Caco-2 (cell line): ENCODE measurements around the gene KRT81. TPM values are rescaled to one million over a fixed set of nuclear protein-coding genes. Genes with fewer than 3 reads are reported as not detected.

Experiments used
- BruUV-seq: library from RNA; stranded (reverse); fragments of 400-500 nt; replicated peaks from 2 replicates; lab custom pipeline; 2021; lab: Mats Ljungman, UMichigan
- CTCF ChIA-PET: fragments of 300-600 bp; sonication (Branson Sonifier 250); formaldehyde crosslinking; loops from one replicate; lab custom pipeline; 2022; ENCODE audit warnings: antibody characterized with exemption; lab: Charles Lee
- POLR2A ChIA-PET: fragments of 300-600 bp; sonication (Branson Sonifier 250); formaldehyde crosslinking; loops from one replicate; lab custom pipeline; 2022; ENCODE audit warnings: antibody characterized with exemption; lab: Charles Lee
- DNase-seq, 2 experiments: peaks; one replicate each; pipeline versions ENCODE4 v3.0.0 to v3.0.0-alpha.2; 2020 to 2022
- H3K27me3 ChIP-seq: replicated peaks from 2 replicates; pipeline ENCODE4 v1.6.0; 2011; ENCODE audit warnings: low read length; ENCODE audit not compliant: control insufficient read depth, insufficient read depth
- H3K36me3 ChIP-seq: 2 replicates; pipeline ENCODE4 v1.5.1; 2011; ENCODE audit warnings: low read length; ENCODE audit not compliant: control insufficient read depth, insufficient read depth
- H3K4me1 ChIP-seq: fragments of 250-450 bp; sonication (Bioruptor Pico); 2 replicates; pipeline ENCODE4 v1.5.1; 2020; ENCODE audit warnings: mild to moderate bottlenecking
- H3K4me3 ChIP-seq: 2 replicates; pipeline ENCODE4 v1.5.1; 2011; ENCODE audit warnings: low read depth, mild to moderate bottlenecking, control low read depth, low read length
- H3K9me3 ChIP-seq: fragments of 250-450 bp; sonication (Bioruptor Pico); 2 replicates; pipeline ENCODE4 v1.5.1; 2020; ENCODE audit warnings: mild to moderate bottlenecking, moderate library complexity
- H3K27ac Mint-ChIP-seq: one replicate; pipeline ENCODE4 v1.8.0; 2022; ENCODE audit warnings: mixed read lengths; ENCODE audit not compliant: unreplicated experiment
- H3K27me3 Mint-ChIP-seq: one replicate; pipeline ENCODE4 v1.8.0; 2022; ENCODE audit warnings: mixed read lengths; ENCODE audit not compliant: insufficient read depth, unreplicated experiment
- H3K36me3 Mint-ChIP-seq: one replicate; pipeline ENCODE4 v1.8.0; 2022; ENCODE audit warnings: mild to moderate bottlenecking, mixed read lengths; ENCODE audit not compliant: insufficient read depth, unreplicated experiment
- H3K4me1 Mint-ChIP-seq: one replicate; pipeline ENCODE4 v1.8.0; 2022; ENCODE audit warnings: low read depth, mixed read lengths; ENCODE audit not compliant: unreplicated experiment
- H3K4me3 Mint-ChIP-seq: one replicate; pipeline ENCODE4 v1.8.0; 2022; ENCODE audit warnings: mild to moderate bottlenecking, moderate library complexity, mixed read lengths; ENCODE audit not compliant: unreplicated experiment
- H3K9me3 Mint-ChIP-seq: one replicate; pipeline ENCODE4 v1.8.0; 2022; ENCODE audit warnings: mixed read lengths; ENCODE audit not compliant: unreplicated experiment
- intact Hi-C: fragments of 100-400 bp; cut with micrococcal nuclease; formaldehyde crosslinking; loops from one replicate; pipeline ENCODE4 v1.10.0; 2022; ENCODE audit not compliant: unreplicated experiment
- total RNA-seq: library from RNA; stranded (reverse); gene quantifications from 2 replicates; pipeline ENCODE4 v1.2.3, GENCODE V29; 2022
- TF ChIP-seq, protein P1 (sequence below), 2 experiments: fragments of 200-600 bp in 1 of 2; IDR thresholded peaks; 1 replicate in 1 of 2; 2 replicates in 1 of 2; pipeline versions ENCODE4 v1.5.1 to v1.8.0; 2011 to 2022; ENCODE audit warnings: antibody characterized with exemption in 1 of 2, control low read depth in 1 of 2, inconsistent platforms in 1 of 2, low read depth in 1 of 2, low read length in 1 of 2, mild to moderate bottlenecking in 1 of 2, moderate library complexity in 1 of 2; ENCODE audit not compliant: insufficient read depth in 1 of 2, severe bottlenecking in 1 of 2, unreplicated experiment in 1 of 2

KRT81 gene
- total RNA-seq, 1 experiment from 2014 or later = 0.45 TPM

DNA sequence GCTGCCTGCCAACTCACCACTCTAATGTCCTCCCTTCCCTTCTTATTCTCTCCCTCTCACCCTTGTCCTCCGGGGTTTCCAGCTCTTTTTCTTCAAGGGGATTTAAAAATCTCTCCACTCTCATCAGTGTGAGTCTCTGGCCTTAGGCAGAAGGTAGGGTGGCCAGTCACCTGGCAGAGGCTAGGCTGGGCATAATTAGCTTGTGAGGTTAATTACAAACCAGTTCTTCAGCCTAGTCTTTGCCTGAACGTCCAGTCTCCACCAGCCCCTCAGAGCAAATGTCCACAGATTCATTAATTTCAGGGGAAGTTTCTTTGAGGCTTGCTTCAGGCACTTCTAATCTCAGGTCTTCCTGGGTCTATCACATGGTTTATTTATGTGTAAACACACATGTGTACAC is 51.6 kb downstream of the KRT81 start:
- H3K9me3 Mint-ChIP-seq = no peaks in the 10 kb centered on the region
- no TSS peak for BruUV-seq
- POLR2A ChIA-PET = no interaction called here
- intact Hi-C loops = loop anchor here (2.0 kb wide), 1 partner anchor 41 kb away; no protein-coding TSS in a partner anchor
- peaks cover 38% of the 10 kb centered on the region for H3K4me1 Mint-ChIP-seq
- Histone ChIP-seq H3K4me3 (no peak overlapping the region), H3K27me3 (no peaks in the 10 kb centered on the region), H3K4me1 (peaks cover 54% of the 10 kb centered on the region), H3K36me3 (no peaks in the 10 kb centered on the region), H3K9me3 (no peaks in the 10 kb centered on the region)
- no peak for DNase-seq
- H3K36me3 Mint-ChIP-seq = peaks cover 7% of the 10 kb centered on the region
- H3K27ac Mint-ChIP-seq = peak overlapping the region; percentile 70
- no peaks in the 10 kb centered on the region for H3K27me3 Mint-ChIP-seq
- CTCF ChIA-PET = no interaction called here
- no peak overlapping the region for H3K4me3 Mint-ChIP-seq
- TF ChIP-seq, protein P1, sequence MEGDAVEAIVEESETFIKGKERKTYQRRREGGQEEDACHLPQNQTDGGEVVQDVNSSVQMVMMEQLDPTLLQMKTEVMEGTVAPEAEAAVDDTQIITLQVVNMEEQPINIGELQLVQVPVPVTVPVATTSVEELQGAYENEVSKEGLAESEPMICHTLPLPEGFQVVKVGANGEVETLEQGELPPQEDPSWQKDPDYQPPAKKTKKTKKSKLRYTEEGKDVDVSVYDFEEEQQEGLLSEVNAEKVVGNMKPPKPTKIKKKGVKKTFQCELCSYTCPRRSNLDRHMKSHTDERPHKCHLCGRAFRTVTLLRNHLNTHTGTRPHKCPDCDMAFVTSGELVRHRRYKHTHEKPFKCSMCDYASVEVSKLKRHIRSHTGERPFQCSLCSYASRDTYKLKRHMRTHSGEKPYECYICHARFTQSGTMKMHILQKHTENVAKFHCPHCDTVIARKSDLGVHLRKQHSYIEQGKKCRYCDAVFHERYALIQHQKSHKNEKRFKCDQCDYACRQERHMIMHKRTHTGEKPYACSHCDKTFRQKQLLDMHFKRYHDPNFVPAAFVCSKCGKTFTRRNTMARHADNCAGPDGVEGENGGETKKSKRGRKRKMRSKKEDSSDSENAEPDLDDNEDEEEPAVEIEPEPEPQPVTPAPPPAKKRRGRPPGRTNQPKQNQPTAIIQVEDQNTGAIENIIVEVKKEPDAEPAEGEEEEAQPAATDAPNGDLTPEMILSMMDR (IDR thresholded peaks at IDR 0.05; ENCODE audit: insufficient read depth in 1 of 2, low read depth in 1 of 2, low read length in 1 of 2, severe bottlenecking in 1 of 2, unreplicated experiment in 1 of 2) = no peak

GRCh38 chr12:52238916-52239646 is 52.3 kb downstream of the KRT81 start:
- ChIA-PET POLR2A (interaction anchor here (0.7 kb wide), 1 partner anchor 22 kb away, joined by 3 read pairs; no protein-coding TSS in a partner anchor), CTCF (no interaction called here)
- H3K27me3 ChIP-seq = no peaks in the 10 kb centered on the region
- peaks cover 12% of the 10 kb centered on the region for H3K36me3 Mint-ChIP-seq
- TF ChIP-seq, protein P1 (IDR thresholded peaks at IDR 0.05; ENCODE audit: insufficient read depth in 1 of 2, low read depth in 1 of 2, low read length in 1 of 2, severe bottlenecking in 1 of 2, unreplicated experiment in 1 of 2) = no peak
- H3K36me3 ChIP-seq = no peaks in the 10 kb centered on the region
- intact Hi-C loops = loop anchor here (2.0 kb wide), 1 partner anchor 42 kb away; no protein-coding TSS in a partner anchor
- H3K4me3 Mint-ChIP-seq = no peak overlapping the region
- no peaks in the 10 kb centered on the region for H3K27me3 Mint-ChIP-seq
- peaks cover 52% of the 10 kb centered on the region for H3K4me1 ChIP-seq
- BruUV-seq = no TSS peak
- H3K4me1 Mint-ChIP-seq = peaks cover 37% of the 10 kb centered on the region
- no peaks in the 10 kb centered on the region for H3K9me3 ChIP-seq
- H3K9me3 Mint-ChIP-seq = no peaks in the 10 kb centered on the region
- H3K4me3 ChIP-seq = no peak overlapping the region
- peak overlapping the region; percentile 70 for H3K27ac Mint-ChIP-seq
- peak; percentile 43 to 57 for DNase-seq

DNA sequence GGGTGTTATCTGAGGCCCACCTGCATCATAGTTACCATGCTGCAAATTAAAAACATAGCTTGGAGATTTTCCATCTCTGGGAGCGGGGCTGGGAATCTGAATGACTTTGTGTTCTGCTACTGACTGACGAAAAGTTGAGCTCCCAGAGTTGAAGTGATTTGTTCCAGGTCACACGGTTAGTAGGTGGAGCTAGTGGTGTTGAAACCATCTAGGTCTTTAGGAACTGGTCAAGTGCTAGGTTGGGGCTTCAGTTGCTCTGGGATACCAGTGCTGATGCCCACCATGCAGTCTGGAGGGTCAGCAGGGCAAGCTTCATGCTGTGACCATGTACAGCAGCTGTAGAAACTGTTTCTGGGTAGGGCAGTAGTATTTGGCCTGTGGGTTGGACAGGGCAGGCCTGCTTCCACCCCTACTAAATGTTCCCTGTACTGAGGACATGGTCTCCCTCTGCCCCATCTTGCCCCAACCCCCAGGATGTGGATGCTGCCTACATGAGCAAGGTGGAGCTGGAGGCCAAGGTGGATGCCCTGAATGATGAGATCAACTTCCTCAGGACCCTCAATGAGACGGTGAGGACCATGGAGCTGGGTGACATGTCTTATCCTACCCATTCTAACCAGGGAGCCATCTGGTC is 53.0 kb downstream of the KRT81 start:
- Mint-ChIP-seq H3K9me3 (no peaks in the 10 kb centered on the region), H3K4me1 (peaks cover 30% of the 10 kb centered on the region), H3K27ac (no peak overlapping the region), H3K36me3 (peaks cover 6% of the 10 kb centered on the region), H3K27me3 (no peaks in the 10 kb centered on the region), H3K4me3 (no peak overlapping the region)
- CTCF ChIA-PET = interaction anchor here (1.6 kb wide), 1 partner anchor 41 kb away, joined by 5 read pairs; no protein-coding TSS in a partner anchor
- H3K4me1 ChIP-seq = peaks cover 44% of the 10 kb centered on the region
- no TSS peak for BruUV-seq
- no peaks in the 10 kb centered on the region for H3K27me3 ChIP-seq
- TF ChIP-seq, protein P1 (IDR thresholded peaks at IDR 0.05; ENCODE audit: insufficient read depth in 1 of 2, low read depth in 1 of 2, low read length in 1 of 2, severe bottlenecking in 1 of 2, unreplicated experiment in 1 of 2) = no peak
- intact Hi-C loops = loop anchor here (2.0 kb wide), 1 partner anchor 42 kb away; no protein-coding TSS in a partner anchor
- DNase-seq = no peak
- no peaks in the 10 kb centered on the region for H3K36me3 ChIP-seq
- H3K9me3 ChIP-seq = no peaks in the 10 kb centered on the region
- POLR2A ChIA-PET = interaction anchor here (0.6 kb wide), 1 partner anchor 18 kb away, joined by 3 read pairs; no protein-coding TSS in a partner anchor
- no peak overlapping the region for H3K4me3 ChIP-seq
